Activated naive CD8-positive, alpha-beta T cell (primary cell): ENCODE data around the gene FOXS1.
"Not testable (repeated sequence)": the region's sequence is repeated elsewhere in the genome, so short reads cannot be mapped to it uniquely, and the experiment has no call there.

Experiments used
- H3K27ac Mint-ChIP-seq: one replicate; pipeline ENCODE4 v1.8.0; 2021; ENCODE audit warnings: mixed read lengths
- H3K27me3 Mint-ChIP-seq: one replicate; pipeline ENCODE4 v1.8.0; 2021; ENCODE audit warnings: mixed read lengths
- H3K36me3 Mint-ChIP-seq: one replicate; pipeline ENCODE4 v1.8.0; 2021; ENCODE audit warnings: mixed read lengths
- H3K4me1 Mint-ChIP-seq: one replicate; pipeline ENCODE4 v1.8.0; 2021; ENCODE audit warnings: low read depth, mixed read lengths
- H3K4me3 Mint-ChIP-seq: one replicate; pipeline ENCODE4 v1.8.0; 2021; ENCODE audit warnings: mild to moderate bottlenecking, mixed read lengths
- H3K9me3 Mint-ChIP-seq: one replicate; pipeline ENCODE4 v1.8.0; 2021; ENCODE audit warnings: low read depth, mixed read lengths

FOXS1 gene

DNA sequence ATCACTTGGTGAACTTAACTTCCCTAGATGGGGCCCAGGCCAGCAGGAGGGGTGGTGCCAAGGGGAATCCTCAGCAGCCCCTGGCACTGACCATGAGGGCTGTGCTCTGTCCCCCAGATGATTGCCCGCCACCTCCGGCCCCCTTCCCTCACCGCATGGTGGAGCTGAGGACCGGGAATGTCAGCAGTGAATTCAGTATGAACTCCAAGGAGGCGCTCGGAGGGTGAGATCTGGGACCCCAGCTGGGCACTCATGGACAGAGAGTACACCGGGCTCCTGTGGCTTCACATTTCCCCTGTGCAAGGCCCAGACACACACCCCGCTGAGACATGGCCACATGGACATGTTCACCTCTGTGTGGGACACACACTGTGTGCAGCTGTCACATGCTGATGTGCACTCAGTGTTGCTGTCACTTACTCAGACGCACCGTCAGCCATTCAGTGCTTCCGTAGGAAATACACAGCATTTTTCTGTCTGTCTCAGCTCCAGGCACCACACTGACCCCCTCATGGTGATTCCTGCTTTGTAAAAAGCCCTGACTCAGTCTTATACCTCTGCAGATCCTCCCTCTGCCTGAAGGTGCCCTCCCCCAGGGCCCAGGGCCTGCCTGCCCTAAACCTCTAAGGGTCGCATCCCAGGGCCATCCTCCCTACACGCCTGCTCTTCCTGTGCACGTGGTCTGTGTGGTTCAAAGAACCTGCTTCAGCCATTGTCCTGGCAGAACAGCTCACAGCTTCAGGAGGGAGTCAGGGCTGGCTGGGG is 21.9 kb downstream of the FOXS1 start:
- no peaks in the 10 kb centered on the region for H3K4me1 Mint-ChIP-seq
- no peak overlapping the region for H3K27ac Mint-ChIP-seq
- no peak overlapping the region for H3K4me3 Mint-ChIP-seq
- H3K27me3 Mint-ChIP-seq: no peaks in the 10 kb centered on the region
- H3K36me3 Mint-ChIP-seq: no peaks in the 10 kb centered on the region
- H3K9me3 Mint-ChIP-seq: no peaks in the 10 kb centered on the region

DNA sequence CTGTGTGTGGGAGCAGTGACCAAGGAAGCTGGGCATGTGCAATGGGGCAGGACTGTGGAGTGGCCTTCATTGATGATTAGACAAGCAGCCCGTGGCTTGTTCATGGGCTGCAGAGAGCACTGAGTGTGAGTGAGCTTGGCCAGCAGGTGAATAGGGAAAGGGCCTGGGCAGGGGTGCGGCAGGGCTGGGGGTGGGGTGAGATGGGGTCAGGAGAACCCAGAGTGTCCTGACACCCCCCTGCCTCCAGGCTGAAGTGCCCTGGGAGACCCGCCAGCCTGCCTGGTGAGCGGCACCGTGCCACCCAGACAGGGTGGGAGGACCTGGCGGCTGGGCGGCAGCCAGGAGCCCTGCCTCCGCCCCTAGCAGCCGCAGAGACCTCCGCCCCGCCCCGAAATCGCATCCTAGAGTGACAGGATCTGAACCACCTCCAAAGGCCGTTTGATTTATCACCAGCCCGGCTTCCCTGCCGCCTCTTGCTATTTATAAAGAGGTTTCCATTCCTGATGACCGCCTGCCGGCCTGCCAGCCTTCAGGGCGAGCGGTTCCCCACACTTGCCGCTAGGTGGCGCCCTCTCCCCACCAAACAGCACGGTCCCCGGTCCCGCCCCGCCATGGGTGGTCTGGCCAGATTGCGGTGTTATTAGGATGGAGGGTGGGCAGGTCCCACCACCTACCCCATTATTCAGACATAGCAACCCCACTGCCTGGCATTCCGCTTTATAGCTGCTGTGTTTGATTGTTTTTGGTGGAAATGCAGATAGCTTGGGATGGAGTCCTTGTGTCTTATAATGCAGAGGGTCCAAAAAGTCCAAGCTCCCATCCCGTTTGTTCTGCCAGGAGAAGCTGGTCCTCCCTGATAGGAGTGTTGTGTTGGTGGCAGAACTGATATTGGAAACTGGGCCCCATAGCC is 22.7 kb downstream of the FOXS1 start:
- no peaks in the 10 kb centered on the region for H3K4me1 Mint-ChIP-seq
- no peaks in the 10 kb centered on the region for H3K27me3 Mint-ChIP-seq
- no peaks in the 10 kb centered on the region for H3K9me3 Mint-ChIP-seq
- H3K4me3 Mint-ChIP-seq: no peak overlapping the region
- no peak overlapping the region for H3K27ac Mint-ChIP-seq
- no peaks in the 10 kb centered on the region for H3K36me3 Mint-ChIP-seq

DNA sequence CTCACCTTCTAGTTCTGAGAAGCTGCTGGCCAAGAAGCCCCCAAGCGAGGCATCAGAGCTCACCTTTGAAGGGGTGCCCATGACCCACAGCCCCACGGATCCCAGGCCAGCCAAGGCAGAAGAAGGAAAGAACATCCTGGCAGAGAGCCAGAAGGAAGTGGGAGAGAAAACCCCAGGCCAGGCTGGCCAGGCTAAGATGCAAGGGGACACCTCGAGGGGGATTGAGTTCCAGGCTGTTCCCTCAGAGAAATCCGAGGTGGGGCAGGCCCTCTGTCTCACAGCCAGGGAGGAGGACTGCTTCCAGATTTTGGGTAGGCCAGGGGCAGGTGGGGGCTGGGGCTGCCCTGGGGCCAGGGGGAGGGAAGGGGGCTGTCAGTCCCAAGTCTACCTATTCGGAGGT is 24.0 kb downstream of the FOXS1 start:
- Mint-ChIP-seq H3K27ac (no peak overlapping the region), H3K27me3 (no peaks in the 10 kb centered on the region), H3K4me3 (no peak overlapping the region), H3K36me3 (no peaks in the 10 kb centered on the region), H3K9me3 (no peaks in the 10 kb centered on the region), H3K4me1 (no peaks in the 10 kb centered on the region)

GRCh38 chr20:31820228-31820627 is 25.2 kb downstream of the FOXS1 start:
- Mint-ChIP-seq H3K36me3 (no peaks in the 10 kb centered on the region), H3K27me3 (no peaks in the 10 kb centered on the region)

GRCh38 chr20:31819083-31819784 is 26.2 kb downstream of the FOXS1 start, which contains the start of gene MYLK2:
TSS of gene MYLK2 (plus strand) at chr20:31819356. CDS start at chr20:31819581, 225 bp downstream.
- H3K4me3 Mint-ChIP-seq: no peak within 1 kb of the TSS
- H3K4me1 Mint-ChIP-seq: no peaks in the 10 kb centered on the region
- no peaks in the 10 kb centered on the region for H3K9me3 Mint-ChIP-seq
- H3K27me3 Mint-ChIP-seq: no peaks in the 10 kb centered on the region
- no peaks in the 10 kb centered on the region for H3K36me3 Mint-ChIP-seq
- no peak within 1 kb of the TSS for H3K27ac Mint-ChIP-seq

More at GRCh38 chr20:31820228-31820627, 25.2 kb downstream of the FOXS1 start:
- no peaks in the 10 kb centered on the region for H3K4me1 Mint-ChIP-seq
- no peak overlapping the region for H3K4me3 Mint-ChIP-seq
- H3K9me3 Mint-ChIP-seq: no peaks in the 10 kb centered on the region
- H3K27ac Mint-ChIP-seq: no peak overlapping the region

- Mint-ChIP-seq H3K27me3 (no peaks in the 10 kb centered on the region), H3K36me3 (no peaks in the 10 kb centered on the region), H3K27ac (no peak overlapping the region), H3K9me3 (no peaks in the 10 kb centered on the region), H3K4me3 (no peak overlapping the region), H3K4me1 (no peaks in the 10 kb centered on the region)
Observed at GRCh38 chr20:31818376-31818908, 27.0 kb downstream of the FOXS1 start.

DNA sequence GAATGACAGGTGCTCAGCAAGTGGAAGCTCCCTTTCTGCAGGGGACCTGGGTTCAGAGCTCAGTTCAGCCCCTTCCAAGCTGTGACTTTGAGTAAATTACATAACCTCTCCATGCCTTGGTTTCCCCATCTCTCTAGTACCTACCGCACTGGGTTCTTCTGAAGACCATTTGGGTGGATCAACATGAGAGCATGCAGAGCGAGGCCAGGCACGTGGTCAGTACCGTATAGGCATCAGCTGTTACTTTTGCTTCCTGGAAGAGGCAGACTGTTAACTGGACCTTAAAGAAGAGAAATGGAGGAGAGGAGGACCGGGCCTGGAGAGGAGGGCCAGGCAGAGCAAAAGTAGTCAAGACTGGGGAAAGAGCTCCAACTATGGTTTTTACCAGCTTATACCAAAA is 27.9 kb downstream of the FOXS1 start:
- no peaks in the 10 kb centered on the region for H3K9me3 Mint-ChIP-seq
- no peaks in the 10 kb centered on the region for H3K27me3 Mint-ChIP-seq

GRCh38 chr20:31816221-31816620 is 29.2 kb downstream of the FOXS1 start:
- Mint-ChIP-seq H3K27me3 (no peaks in the 10 kb centered on the region), H3K27ac (no peak overlapping the region), H3K9me3 (no peaks in the 10 kb centered on the region), H3K4me3 (no peak overlapping the region), H3K36me3 (no peaks in the 10 kb centered on the region), H3K4me1 (no peaks in the 10 kb centered on the region)

More for the DNA sequence above, 27.9 kb downstream of the FOXS1 start:
- H3K27ac Mint-ChIP-seq: no peak overlapping the region
- H3K4me3 Mint-ChIP-seq: no peak overlapping the region
- no peaks in the 10 kb centered on the region for H3K36me3 Mint-ChIP-seq
- no peaks in the 10 kb centered on the region for H3K4me1 Mint-ChIP-seq

- H3K4me1 Mint-ChIP-seq: no peaks in the 10 kb centered on the region
- H3K27me3 Mint-ChIP-seq: no peaks in the 10 kb centered on the region
- no peaks in the 10 kb centered on the region for H3K36me3 Mint-ChIP-seq
- H3K4me3 Mint-ChIP-seq: no peak overlapping the region
- H3K27ac Mint-ChIP-seq: no peak overlapping the region
- no peaks in the 10 kb centered on the region for H3K9me3 Mint-ChIP-seq
Observed at GRCh38 chr20:31815408-31816188, 29.8 kb downstream of the FOXS1 start.

- not testable (repeated sequence) for H3K27ac Mint-ChIP-seq, H3K4me3 Mint-ChIP-seq, H3K9me3 Mint-ChIP-seq
Observed at GRCh38 chr20:31814142-31814541, 31.3 kb downstream of the FOXS1 start.

GRCh38 chr20:31813611-31814010 is 31.8 kb downstream of the FOXS1 start:
- H3K27ac Mint-ChIP-seq: no peak overlapping the region
- no peaks in the 10 kb centered on the region for H3K9me3 Mint-ChIP-seq
- no peaks in the 10 kb centered on the region for H3K36me3 Mint-ChIP-seq
- H3K27me3 Mint-ChIP-seq: no peaks in the 10 kb centered on the region
- H3K4me3 Mint-ChIP-seq: no peak overlapping the region
- no peaks in the 10 kb centered on the region for H3K4me1 Mint-ChIP-seq

More at GRCh38 chr20:31814142-31814541, 31.3 kb downstream of the FOXS1 start:
- not testable (repeated sequence) for H3K27me3 Mint-ChIP-seq, H3K4me1 Mint-ChIP-seq, H3K36me3 Mint-ChIP-seq

GRCh38 chr20:31811796-31812728 is 33.3 kb downstream of the FOXS1 start:
- Mint-ChIP-seq H3K9me3 (no peaks in the 10 kb centered on the region), H3K27ac (no peak overlapping the region), H3K36me3 (no peaks in the 10 kb centered on the region), H3K27me3 (no peaks in the 10 kb centered on the region), H3K4me3 (no peak overlapping the region), H3K4me1 (no peaks in the 10 kb centered on the region)

- no peaks in the 10 kb centered on the region for H3K4me1 Mint-ChIP-seq
- no peaks in the 10 kb centered on the region for H3K36me3 Mint-ChIP-seq
- no peaks in the 10 kb centered on the region for H3K9me3 Mint-ChIP-seq
- no peaks in the 10 kb centered on the region for H3K27me3 Mint-ChIP-seq
- H3K4me3 Mint-ChIP-seq: no peak overlapping the region
- no peak overlapping the region for H3K27ac Mint-ChIP-seq
Observed at GRCh38 chr20:31811198-31811597, 34.2 kb downstream of the FOXS1 start.
